D721Med (cell line): ENCODE data around the gene BIRC5.

ENCODE experiments used
- DNase-seq: peaks from one replicate; pipeline ENCODE4 v3.0.0; 2011; ENCODE audit warnings: low spot score; ENCODE audit not compliant: insufficient read length
- FAIRE-seq: peaks from 2 replicates; lab custom pipeline; 2011; peaks lifted over from hg19 to GRCh38; lab: Jason Lieb, UNC
- CTCF ChIP-seq: IDR thresholded peaks from 2 replicates; pipeline ENCODE4 v1.5.1; 2012; ENCODE audit warnings: mild to moderate bottlenecking, control low read depth; ENCODE audit not compliant: insufficient read depth; ENCODE audit errors: missing control alignments

BIRC5 gene

GRCh38 chr17:78236362-78237127, 22.5 kb downstream of the BIRC5 start:
- TF ChIP-seq CTCF, result no peak
- no peak for FAIRE-seq
- DNase-seq, result no peak

- DNase-seq, result no peak
- no peak for FAIRE-seq
- TF ChIP-seq CTCF, result no peak
Measured at GRCh38 chr17:78237401-78238012, 23.5 kb downstream of the BIRC5 start.

DNA sequence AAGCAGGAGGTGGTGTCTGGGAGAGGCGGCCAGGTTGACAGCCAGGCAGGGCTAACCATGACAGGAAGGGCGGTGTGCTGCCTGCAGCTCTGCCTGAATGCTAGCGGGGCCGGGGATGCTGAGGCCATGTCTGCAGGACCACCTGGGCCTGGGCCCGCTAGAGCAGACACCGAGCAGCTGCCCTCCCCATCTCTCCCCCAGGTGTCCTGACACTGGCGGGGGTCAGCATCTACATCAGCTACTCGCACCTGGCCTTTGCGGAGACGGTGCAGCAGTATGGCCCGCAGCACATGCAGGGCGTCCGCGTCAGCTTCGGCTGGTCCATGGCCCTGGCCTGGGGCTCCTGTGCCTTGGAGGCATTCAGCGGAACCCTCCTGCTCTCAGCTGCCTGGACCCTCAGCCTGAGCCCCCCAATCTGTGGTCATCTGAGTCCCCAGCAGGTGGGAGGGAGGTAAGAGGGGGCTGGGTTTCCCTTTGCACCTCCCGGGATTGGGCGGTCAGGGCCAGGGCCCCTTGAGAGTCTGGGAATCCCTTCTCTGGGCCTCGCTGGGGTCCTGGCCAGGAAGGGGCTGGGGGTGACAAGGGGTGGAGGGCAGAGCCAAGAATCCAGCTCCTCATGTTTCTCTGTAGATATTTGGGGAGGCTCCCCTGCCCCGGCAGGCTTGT, 24.9 kb downstream of the BIRC5 start:
- FAIRE-seq (no peak), DNase-seq (no peak)
- no peak for TF ChIP-seq CTCF

- FAIRE-seq (no peak), DNase-seq (no peak)
- no peak for TF ChIP-seq CTCF
Measured at GRCh38 chr17:78239489-78239931, 25.5 kb downstream of the BIRC5 start.

- TF ChIP-seq CTCF, result no peak
- no peak for FAIRE-seq
- DNase-seq, result no peak
Measured at GRCh38 chr17:78240012-78240655, 26.1 kb downstream of the BIRC5 start.

DNA sequence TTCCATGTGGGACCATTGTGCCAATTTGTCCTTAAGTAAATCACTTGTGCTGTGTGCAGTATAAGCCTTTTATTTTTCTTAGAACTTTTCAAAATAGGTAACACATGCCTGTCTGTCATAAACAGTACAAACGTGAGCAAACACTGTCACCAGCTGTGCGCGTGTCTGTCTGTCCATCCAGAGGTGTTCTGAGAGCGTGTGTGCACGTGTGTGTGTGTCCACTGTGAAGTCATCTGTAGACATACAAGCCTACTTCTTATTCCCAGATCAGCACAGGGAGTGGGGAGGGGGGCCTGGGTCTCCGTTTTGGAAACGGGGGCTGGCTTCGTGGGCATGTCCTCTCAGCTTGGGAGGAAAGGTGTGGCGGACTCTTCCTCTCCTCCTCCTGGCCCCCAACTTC, 26.8 kb downstream of the BIRC5 start:
- FAIRE-seq (no peak), DNase-seq (no peak)
- no peak for TF ChIP-seq CTCF
